Stimulated activated CD8-positive, alpha-beta memory T cell treated with anti-CD3 and anti-CD28 coated beads, Interleukin-4, amount 100 ng/mL, for 4 hours (primary cell): ENCODE data around the gene NKPD1.

Experiments used
- DNase-seq, 2 donors: peaks; one replicate each; pipeline ENCODE4 v3.0.0-alpha.2; 2020; ENCODE audit warnings: low read depth in 2 of 2, low spot score in 1 of 2

Gene NKPD1

GRCh38 chr19:45160870-45161737, at the start of gene NKPD1:
Gene NKPD1 (minus strand): TSS chr19:45160982. CDS start chr19:45160150, 832 bp downstream.
- DNase-seq = no peak

GRCh38 chr19:45206328-45206727, 45.5 kb upstream of the NKPD1 start:
- no peak for DNase-seq

DNA sequence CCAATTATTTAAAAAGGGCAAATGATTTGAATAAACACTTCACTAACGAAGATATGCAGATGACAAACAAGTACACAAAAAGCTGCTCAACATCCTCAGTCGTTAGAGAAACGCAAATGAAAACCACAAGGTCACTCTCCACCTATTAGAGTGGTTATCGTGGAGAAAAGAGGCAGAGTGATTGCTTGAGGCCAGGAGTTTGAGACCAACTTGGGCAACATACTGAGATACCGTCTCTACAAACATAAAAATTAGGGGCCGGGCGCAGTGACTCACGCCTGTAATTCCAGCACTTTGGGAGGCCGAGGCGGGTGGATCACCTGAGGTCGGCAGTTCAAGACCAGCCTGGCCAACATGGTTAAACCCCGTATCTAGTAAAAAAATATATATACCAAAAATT, 45.0 kb upstream of the NKPD1 start:
- no peak for DNase-seq

DNA sequence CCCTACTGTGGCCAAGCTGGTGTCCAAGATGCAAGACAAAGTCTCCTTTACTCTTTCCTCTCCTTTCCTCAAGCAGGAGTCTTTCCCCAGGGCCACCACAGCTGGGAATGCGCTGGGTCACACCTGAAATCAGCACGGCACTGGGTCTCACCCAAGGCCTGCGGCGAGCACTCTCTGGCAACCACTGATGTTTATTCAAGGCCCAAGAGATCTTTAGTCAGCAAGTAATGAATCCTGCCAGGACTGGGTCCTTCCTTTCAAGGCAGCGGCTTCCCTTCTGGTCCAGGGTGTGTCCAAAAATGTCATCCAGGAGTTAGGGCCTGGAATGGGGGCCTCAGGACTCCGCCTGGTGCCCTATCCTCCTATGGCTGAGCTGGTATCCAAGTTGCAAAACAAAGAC, 41.9 kb upstream of the NKPD1 start:
- DNase-seq = no peak

GRCh38 chr19:45200568-45200967, 39.8 kb upstream of the NKPD1 start:
- DNase-seq = no peak

- no peak for DNase-seq
Measured at GRCh38 chr19:45195764-45196163, 35.0 kb upstream of the NKPD1 start.

- DNase-seq = no peak
Measured at GRCh38 chr19:45191375-45191774, 30.6 kb upstream of the NKPD1 start.

- DNase-seq = no peak
Measured at GRCh38 chr19:45189971-45190370, 29.2 kb upstream of the NKPD1 start.

- no peak for DNase-seq
Measured at GRCh38 chr19:45187421-45188100, 26.8 kb upstream of the NKPD1 start.

DNA sequence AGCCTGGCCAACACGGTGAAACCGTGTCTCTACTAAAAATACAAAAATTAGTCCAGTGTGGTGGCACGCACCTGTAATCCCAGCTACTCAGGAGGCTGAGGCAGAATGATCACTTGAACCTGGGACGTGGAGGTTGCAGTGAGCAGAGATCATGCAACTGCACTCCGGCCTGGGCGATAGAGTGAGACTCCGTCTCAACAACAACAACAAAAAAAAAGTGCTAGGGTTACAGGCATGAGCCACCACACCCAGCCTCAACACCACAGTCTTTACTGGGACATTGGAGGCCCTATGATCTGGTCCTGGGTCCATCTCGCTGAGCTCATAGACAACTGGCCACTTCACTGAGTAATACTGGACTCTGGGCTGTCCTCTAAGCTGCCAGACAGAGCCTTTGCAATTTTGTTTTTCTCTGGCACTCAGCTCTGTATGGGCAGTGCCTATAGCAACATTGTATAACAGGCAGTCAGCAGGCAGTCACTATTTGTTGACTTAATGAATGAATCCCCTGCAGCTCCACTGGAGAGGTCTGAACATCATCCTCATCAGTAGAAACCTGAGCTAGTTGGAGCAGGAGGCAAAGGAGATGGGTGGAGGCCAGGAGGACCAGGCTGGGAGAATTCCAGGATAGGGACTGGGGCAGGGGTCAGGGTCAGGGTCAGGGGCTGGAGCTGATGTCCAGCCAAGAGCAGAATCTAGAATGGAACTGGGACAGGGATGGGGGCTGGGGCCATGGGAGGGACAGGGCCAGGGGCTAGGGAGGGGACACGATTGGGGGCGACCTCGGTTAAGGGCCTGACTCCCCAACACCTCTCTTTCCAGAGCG, 25.9 kb upstream of the NKPD1 start:
- DNase-seq = no peak

- no peak for DNase-seq
Measured at GRCh38 chr19:45184115-45184514, 23.3 kb upstream of the NKPD1 start.

GRCh38 chr19:45182758-45183157, 22.0 kb upstream of the NKPD1 start:
- DNase-seq = no peak

- no peak for DNase-seq
Measured at GRCh38 chr19:45180936-45181335, 20.2 kb upstream of the NKPD1 start.

- DNase-seq = no peak
Measured at GRCh38 chr19:45179892-45180370, 19.1 kb upstream of the NKPD1 start.

DNA sequence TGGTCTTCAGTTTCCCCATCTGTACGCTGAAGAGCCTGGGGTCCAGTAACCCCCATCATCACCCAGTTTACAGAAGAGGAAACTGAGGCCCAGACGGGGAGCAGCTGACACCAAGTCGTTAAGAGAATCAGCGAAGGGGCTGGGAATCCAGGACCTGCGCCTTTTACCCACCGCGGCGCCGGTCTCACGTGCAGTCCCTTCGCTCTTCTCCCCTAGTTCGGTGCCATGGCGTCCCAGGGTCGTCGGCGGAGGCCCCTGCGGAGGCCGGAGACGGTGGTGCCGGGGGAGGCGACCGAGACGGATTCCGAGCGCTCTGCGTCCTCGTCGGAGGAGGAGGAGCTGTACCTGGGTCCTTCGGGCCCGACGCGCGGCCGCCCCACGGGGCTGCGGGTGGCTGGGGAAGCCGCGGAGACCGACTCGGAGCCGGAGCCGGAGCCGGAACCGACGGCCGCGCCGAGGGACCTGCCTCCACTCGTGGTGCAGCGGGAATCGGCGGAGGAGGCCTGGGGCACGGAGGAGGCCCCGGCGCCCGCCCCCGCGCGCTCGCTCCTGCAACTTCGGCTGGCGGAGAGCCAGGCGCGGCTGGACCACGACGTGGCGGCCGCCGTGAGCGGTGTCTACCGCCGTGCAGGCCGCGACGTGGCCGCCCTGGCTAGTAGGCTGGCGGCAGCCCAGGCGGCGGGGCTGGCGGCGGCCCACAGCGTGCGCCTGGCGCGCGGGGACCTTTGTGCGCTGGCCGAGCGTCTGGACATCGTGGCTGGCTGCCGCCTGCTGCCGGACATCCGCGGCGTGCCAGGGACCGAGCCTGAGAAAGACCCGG, 18.5 kb upstream of the NKPD1 start:
- no peak for DNase-seq

DNA sequence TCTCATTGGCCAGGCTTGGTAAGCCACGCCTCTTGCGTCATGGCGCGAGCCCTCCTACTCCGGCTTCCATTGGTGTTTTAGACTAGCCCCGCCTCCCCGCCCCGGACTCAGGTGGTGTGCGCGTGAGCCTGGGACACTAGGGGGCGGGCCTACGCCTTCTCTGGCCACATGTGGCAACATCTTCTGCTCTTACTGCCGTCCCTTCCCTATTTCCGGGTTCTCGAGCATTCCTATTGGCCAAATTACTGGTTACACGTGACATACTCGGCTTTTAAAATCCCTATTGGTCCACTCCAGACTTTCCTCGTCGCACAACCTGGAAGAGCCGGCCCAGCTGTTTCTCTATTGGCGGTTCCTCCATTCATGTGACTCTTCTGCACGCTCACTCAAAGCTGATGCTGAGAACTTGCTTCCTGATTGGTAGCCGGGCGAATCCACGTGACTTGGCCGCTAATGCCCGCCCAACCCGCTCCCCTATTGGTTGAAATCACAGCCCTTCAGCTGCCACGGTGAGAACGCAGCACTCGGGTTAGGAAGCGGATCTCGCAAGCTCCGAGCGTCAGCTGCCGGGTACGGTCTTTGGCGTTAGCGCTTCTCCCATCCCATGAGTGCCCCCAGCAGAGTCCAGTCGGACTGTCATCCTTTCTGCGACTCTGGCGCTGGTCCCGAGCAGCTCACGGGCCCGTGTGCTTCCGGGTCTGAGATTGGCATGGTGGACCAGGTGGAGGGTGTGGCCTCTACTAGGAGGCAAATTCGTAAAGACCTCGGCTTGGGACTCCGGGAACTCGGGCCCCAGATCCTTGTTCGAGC, 17.7 kb upstream of the NKPD1 start, which contains the start of gene BLOC1S3:
TSS of gene BLOC1S3 (plus strand) at position 523 of the 810 bp plus-strand sequence. CDS start 513 bp downstream, outside the sequence.
- DNase-seq = peak; percentile 100

GRCh38 chr19:45177817-45178261, 17.1 kb upstream of the NKPD1 start, which contains the start of gene TRAPPC6A:
Gene TRAPPC6A (minus strand): TSS chr19:45178237. CDS start chr19:45178218, 19 bp downstream.
- no peak for DNase-seq

GRCh38 chr19:45175515-45176345, 14.9 kb upstream of the NKPD1 start:
- DNase-seq = no peak
